ENCODE data around the gene C10orf143. TPM values are rescaled to one million over a fixed set of nuclear protein-coding genes. Genes with fewer than 3 reads are reported as not detected.

The C10orf143 gene
- total RNA-seq, 2 experiments from 2014 or later: 4.4 to 4.7 TPM

DNA sequence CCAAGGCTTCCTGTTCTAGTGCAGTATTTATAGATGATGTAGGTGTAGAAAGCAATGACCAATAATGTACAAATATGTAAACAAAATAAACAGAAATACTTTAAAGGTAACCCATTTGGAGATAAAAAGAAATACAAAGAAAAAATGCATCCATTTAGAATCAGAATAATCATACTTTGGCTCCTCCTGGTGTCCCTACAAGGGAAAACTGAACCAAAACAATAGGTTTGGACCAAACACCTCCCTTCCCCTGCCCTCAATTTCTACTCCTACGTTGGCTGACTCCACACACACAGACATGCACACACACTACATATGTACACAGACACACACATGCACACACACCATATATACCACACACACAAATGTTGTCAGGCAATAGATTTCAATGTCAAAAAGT lies 36.0 kb downstream of the C10orf143 start:
- Mint-ChIP-seq H3K4me3 (no peak overlapping the region), H3K4me1 (ENCODE audit: low read depth) (no peaks in the 10 kb centered on the region), H3K36me3 (ENCODE audit: low read depth) (peaks cover 3% of the 10 kb centered on the region), H3K27ac (no peak overlapping the region), H3K27me3 (ENCODE audit: low read depth) (no peaks in the 10 kb centered on the region), H3K9me3 (ENCODE audit: insufficient read depth) (peaks cover 6% of the 10 kb centered on the region)
- ATAC-seq (no peak), DNase-seq (no peak)
- ChIA-PET POLR2A (no interaction called here), CTCF (no interaction called here)

DNA sequence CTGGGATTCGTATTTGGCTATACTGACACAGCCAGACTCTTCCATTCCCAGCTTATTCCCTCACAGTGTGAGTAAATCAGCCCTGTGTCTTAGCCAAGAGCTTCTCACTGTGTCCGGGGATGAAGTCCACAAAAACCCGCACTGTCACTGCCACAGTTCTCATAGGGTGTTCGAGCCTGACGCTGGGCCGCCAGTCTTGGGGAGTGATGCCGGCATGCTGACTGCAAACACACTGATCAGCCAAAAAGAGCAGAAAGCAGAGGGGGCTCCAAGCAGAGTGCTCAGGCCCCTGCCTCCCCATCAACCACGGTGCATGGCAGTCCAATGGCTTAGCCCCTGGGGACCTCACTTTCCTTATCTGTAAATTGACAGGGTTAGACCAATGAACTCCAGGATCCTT lies 36.7 kb downstream of the C10orf143 start:
- DNase-seq: no peak
- Mint-ChIP-seq H3K27me3 (ENCODE audit: low read depth) (no peaks in the 10 kb centered on the region), H3K27ac (no peak overlapping the region), H3K4me3 (no peak overlapping the region), H3K4me1 (ENCODE audit: low read depth) (no peaks in the 10 kb centered on the region), H3K9me3 (ENCODE audit: insufficient read depth) (peaks cover 6% of the 10 kb centered on the region), H3K36me3 (ENCODE audit: low read depth) (peaks cover 3% of the 10 kb centered on the region)
- no peak for ATAC-seq
- ChIA-PET POLR2A (no interaction called here), CTCF (no interaction called here)

GRCh38 chr10:130072247-130072646 lies 38.4 kb downstream of the C10orf143 start:
- H3K27me3 Mint-ChIP-seq (ENCODE audit: low read depth): no peaks in the 10 kb centered on the region
- H3K4me1 Mint-ChIP-seq (ENCODE audit: low read depth): no peaks in the 10 kb centered on the region
- H3K9me3 Mint-ChIP-seq (ENCODE audit: insufficient read depth): peaks cover 6% of the 10 kb centered on the region
- POLR2A ChIA-PET: no interaction called here
- H3K27ac Mint-ChIP-seq: no peak overlapping the region
- DNase-seq: no peak
- no peak for ATAC-seq
- CTCF ChIA-PET: no interaction called here
- H3K36me3 Mint-ChIP-seq (ENCODE audit: low read depth): peaks cover 3% of the 10 kb centered on the region
- H3K4me3 Mint-ChIP-seq: no peak overlapping the region

DNA sequence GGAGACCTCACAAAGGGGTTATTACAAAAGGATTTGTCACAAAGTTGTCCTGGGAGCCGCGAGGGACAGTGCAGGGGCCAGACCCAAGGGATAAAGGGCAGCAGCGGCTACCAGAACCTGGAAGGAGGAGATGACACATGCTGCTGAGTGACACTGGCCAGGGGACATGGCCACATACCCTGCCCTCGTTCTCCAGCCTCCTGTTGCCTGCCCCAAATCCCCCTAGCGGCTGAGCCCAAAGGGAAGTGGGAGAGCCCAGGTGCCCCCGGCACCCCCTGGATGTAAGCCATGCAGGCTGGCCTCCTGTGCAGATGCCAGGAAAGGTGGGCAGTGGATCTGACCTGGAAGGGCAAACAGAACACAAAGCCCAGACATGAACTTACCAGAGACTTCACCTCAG lies 42.7 kb downstream of the C10orf143 start:
- no peak overlapping the region for H3K27ac Mint-ChIP-seq
- H3K27me3 Mint-ChIP-seq (ENCODE audit: low read depth): no peaks in the 10 kb centered on the region
- POLR2A ChIA-PET: no interaction called here
- H3K4me3 Mint-ChIP-seq: no peak overlapping the region
- H3K36me3 Mint-ChIP-seq (ENCODE audit: low read depth): peaks cover under 1% of the 10 kb centered on the region
- ATAC-seq (no peak), DNase-seq (no peak)
- CTCF ChIA-PET: no interaction called here
- peaks cover 6% of the 10 kb centered on the region for H3K9me3 Mint-ChIP-seq (ENCODE audit: insufficient read depth)
- H3K4me1 Mint-ChIP-seq (ENCODE audit: low read depth): no peaks in the 10 kb centered on the region

DNA sequence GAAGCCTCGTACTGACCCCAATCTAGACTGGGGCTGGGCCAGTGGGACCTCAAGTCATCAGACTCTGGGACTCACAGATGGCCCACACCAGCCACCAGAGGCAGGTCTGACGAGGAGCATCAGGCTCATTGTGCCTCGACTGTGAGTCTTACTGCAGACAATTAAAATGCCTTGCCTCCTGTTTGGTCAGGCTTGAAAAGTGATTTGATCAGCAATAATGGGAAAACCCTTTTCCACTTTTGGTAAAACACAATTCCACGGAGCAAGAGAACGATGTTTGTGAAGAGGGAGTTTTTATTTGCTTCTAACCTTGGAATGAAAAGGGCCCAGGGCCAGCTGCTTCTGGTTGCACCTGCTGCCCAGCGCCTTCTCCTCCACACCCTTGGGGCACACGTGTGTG lies 43.9 kb downstream of the C10orf143 start:
- CTCF ChIA-PET: no interaction called here
- POLR2A ChIA-PET: no interaction called here
- no peak overlapping the region for H3K27ac Mint-ChIP-seq

DNA sequence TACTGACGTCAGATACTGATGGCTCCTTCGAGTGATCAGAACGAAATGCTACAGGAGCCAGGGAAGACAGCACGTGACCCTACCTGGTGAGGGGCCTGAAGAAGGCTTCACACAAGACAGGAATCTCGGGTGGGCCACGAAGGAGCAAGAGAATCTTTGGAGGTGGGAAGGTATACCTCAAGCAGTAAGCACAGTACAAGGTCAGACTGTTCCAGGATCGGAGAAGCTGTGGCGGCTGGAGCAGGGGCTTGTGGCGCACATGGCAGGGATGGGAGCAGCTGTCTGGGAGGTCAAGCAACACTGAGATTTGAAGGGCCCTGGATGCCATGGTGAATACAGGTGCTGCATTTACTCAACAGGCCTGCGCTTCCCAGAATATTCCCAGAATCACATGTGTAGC lies 45.4 kb downstream of the C10orf143 start:
- ChIA-PET CTCF (no interaction called here), POLR2A (no interaction called here)
- DNase-seq: no peak
- H3K27ac Mint-ChIP-seq: no peak overlapping the region
- no peaks in the 10 kb centered on the region for H3K36me3 Mint-ChIP-seq (ENCODE audit: low read depth)
- no peaks in the 10 kb centered on the region for H3K4me1 Mint-ChIP-seq (ENCODE audit: low read depth)
- no peak for ATAC-seq
- no peaks in the 10 kb centered on the region for H3K27me3 Mint-ChIP-seq (ENCODE audit: low read depth)
- H3K9me3 Mint-ChIP-seq (ENCODE audit: insufficient read depth): no peaks in the 10 kb centered on the region
- no peak overlapping the region for H3K4me3 Mint-ChIP-seq

More for the DNA sequence above, 43.9 kb downstream of the C10orf143 start:
- H3K4me3 Mint-ChIP-seq: no peak overlapping the region
- no peaks in the 10 kb centered on the region for H3K27me3 Mint-ChIP-seq (ENCODE audit: low read depth)
- no peaks in the 10 kb centered on the region for H3K4me1 Mint-ChIP-seq (ENCODE audit: low read depth)
- ATAC-seq: no peak
- DNase-seq: no peak
- no peaks in the 10 kb centered on the region for H3K36me3 Mint-ChIP-seq (ENCODE audit: low read depth)
- H3K9me3 Mint-ChIP-seq (ENCODE audit: insufficient read depth): no peaks in the 10 kb centered on the region

DNA sequence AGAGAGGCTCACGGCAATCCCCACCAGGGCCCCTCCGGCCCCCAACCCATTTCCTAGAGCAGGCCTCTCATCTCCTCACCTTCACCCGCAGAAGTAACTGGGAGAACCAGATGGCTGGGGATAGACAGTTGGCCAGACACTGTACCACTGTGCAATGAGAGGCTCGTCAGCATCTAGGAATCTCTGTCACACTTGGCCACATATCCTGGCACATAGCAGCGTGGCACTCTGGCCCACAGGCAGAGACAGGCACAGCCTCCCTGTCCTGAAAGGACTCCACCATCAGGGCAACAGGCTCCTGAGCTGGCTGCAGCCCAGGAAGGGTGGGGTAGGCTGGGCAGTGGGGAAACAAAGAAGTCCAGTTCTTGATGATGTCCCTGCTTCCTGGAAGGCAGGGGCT lies 45.8 kb downstream of the C10orf143 start:
- H3K27me3 Mint-ChIP-seq (ENCODE audit: low read depth): no peaks in the 10 kb centered on the region
- POLR2A ChIA-PET: no interaction called here
- no peak for ATAC-seq

DNA sequence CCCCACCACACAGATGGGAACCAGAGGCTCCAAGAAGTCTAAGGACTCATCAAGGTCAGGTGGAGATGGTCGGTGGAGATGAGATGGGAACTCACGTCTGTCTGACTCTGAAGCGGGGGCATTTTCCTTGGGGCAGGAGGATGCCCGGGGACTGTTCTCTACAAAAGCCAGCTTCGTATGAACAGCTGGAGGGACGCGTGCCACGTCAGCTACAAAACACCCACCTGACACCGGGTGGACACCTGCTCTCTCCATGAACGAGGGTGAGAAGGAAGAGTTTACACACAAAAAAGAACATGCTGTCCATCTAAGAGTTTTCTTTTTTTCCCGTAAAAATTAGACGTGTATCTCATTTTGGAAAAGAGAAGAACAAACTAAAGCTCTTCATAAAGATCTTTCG lies 47.7 kb downstream of the C10orf143 start:
- Mint-ChIP-seq H3K27ac (no peak overlapping the region), H3K4me3 (no peak overlapping the region), H3K9me3 (ENCODE audit: insufficient read depth) (no peaks in the 10 kb centered on the region), H3K27me3 (ENCODE audit: low read depth) (no peaks in the 10 kb centered on the region), H3K4me1 (ENCODE audit: low read depth) (no peaks in the 10 kb centered on the region), H3K36me3 (ENCODE audit: low read depth) (no peaks in the 10 kb centered on the region)
- ChIA-PET CTCF (interaction anchor here (1.1 kb wide), 1 partner anchor 47 kb away, joined by 6 read pairs; the partner anchor contains the start of gene C10orf143), POLR2A (interaction anchor here (0.6 kb wide), 1 partner anchor 40 kb away, joined by 4 read pairs; no protein-coding TSS in a partner anchor)
- ATAC-seq (no peak), DNase-seq (no peak)

More for the DNA sequence above, 45.8 kb downstream of the C10orf143 start:
- H3K36me3 Mint-ChIP-seq (ENCODE audit: low read depth): no peaks in the 10 kb centered on the region
- no peak overlapping the region for H3K4me3 Mint-ChIP-seq
- H3K27ac Mint-ChIP-seq: no peak overlapping the region
- DNase-seq: no peak
- no peaks in the 10 kb centered on the region for H3K4me1 Mint-ChIP-seq (ENCODE audit: low read depth)
- H3K9me3 Mint-ChIP-seq (ENCODE audit: insufficient read depth): no peaks in the 10 kb centered on the region
- CTCF ChIA-PET: no interaction called here

- Mint-ChIP-seq H3K36me3 (ENCODE audit: low read depth) (no peaks in the 10 kb centered on the region), H3K27me3 (ENCODE audit: low read depth) (no peaks in the 10 kb centered on the region), H3K9me3 (ENCODE audit: insufficient read depth) (no peaks in the 10 kb centered on the region), H3K27ac (no peak overlapping the region), H3K4me3 (no peak overlapping the region), H3K4me1 (ENCODE audit: low read depth) (no peaks in the 10 kb centered on the region)
- ATAC-seq: no peak
- POLR2A ChIA-PET: no interaction called here
- DNase-seq: no peak
- CTCF ChIA-PET: interaction anchor here (1.0 kb wide), 1 partner anchor 48 kb away, joined by 4 read pairs; no protein-coding TSS in a partner anchor
Measured at GRCh38 chr10:130062201-130062600, 48.4 kb downstream of the C10orf143 start.

- DNase-seq: no peak
- ChIA-PET POLR2A (no interaction called here), CTCF (interaction anchor here (1.0 kb wide), 1 partner anchor 48 kb away, joined by 4 read pairs; no protein-coding TSS in a partner anchor)
- H3K4me1 Mint-ChIP-seq (ENCODE audit: low read depth): no peaks in the 10 kb centered on the region
- no peaks in the 10 kb centered on the region for H3K9me3 Mint-ChIP-seq (ENCODE audit: insufficient read depth)
- no peaks in the 10 kb centered on the region for H3K27me3 Mint-ChIP-seq (ENCODE audit: low read depth)
- H3K4me3 Mint-ChIP-seq: no peak overlapping the region
- ATAC-seq: no peak
- no peaks in the 10 kb centered on the region for H3K36me3 Mint-ChIP-seq (ENCODE audit: low read depth)
- no peak overlapping the region for H3K27ac Mint-ChIP-seq
Measured at GRCh38 chr10:130061760-130062159, 48.9 kb downstream of the C10orf143 start.

DNA sequence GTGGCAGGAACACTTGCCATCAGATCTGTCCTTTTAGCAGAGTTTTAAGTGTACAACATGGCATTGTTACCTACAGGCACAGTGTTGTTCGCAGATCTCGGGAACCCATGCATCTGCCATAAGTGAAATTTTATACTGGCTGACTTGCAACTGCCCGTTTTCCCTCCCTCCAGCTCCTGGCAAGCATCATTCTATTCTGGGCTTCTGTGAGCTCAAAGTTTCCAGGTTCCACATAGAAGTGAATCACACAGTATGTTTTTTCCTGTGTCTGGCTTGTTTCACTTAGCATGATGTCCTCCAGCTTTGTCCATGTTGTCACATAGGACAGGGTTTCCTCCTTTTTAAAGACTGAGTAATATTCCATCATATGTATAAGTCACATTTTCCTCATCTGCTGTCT lies 56.6 kb downstream of the C10orf143 start:
- CTCF ChIA-PET: no interaction called here
- Mint-ChIP-seq H3K9me3 (ENCODE audit: insufficient read depth) (no peaks in the 10 kb centered on the region), H3K4me3 (no peak overlapping the region), H3K36me3 (ENCODE audit: low read depth) (no peaks in the 10 kb centered on the region), H3K27ac (no peak overlapping the region), H3K4me1 (ENCODE audit: low read depth) (no peaks in the 10 kb centered on the region), H3K27me3 (ENCODE audit: low read depth) (no peaks in the 10 kb centered on the region)
- DNase-seq: no peak
- POLR2A ChIA-PET: no interaction called here
- no peak for ATAC-seq

DNA sequence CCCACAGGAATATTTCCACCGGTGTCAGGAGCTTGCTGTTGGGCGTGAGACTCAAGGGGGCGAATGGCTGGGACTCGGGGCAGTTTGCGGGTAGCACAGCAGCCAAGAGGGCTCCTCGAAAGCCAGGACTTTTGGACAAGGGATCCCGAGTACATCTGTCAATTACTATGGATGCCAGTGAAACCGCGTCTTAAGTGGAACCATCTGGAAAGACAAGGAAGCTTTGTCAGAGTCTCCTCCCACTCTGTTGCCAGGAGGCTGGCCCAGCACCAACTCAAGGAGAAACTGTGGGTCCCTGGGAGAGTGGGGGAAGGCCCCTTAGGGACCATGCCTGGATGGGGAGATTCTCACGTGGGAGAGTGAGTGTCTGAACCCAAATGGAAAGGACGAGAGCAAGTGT lies 57.1 kb downstream of the C10orf143 start:
- ATAC-seq (no peak), DNase-seq (no peak)
- Mint-ChIP-seq H3K9me3 (ENCODE audit: insufficient read depth) (no peaks in the 10 kb centered on the region), H3K27me3 (ENCODE audit: low read depth) (no peaks in the 10 kb centered on the region), H3K4me1 (ENCODE audit: low read depth) (no peaks in the 10 kb centered on the region), H3K27ac (no peak overlapping the region), H3K36me3 (ENCODE audit: low read depth) (no peaks in the 10 kb centered on the region), H3K4me3 (no peak overlapping the region)
- CTCF ChIA-PET: no interaction called here
- POLR2A ChIA-PET: no interaction called here

DNA sequence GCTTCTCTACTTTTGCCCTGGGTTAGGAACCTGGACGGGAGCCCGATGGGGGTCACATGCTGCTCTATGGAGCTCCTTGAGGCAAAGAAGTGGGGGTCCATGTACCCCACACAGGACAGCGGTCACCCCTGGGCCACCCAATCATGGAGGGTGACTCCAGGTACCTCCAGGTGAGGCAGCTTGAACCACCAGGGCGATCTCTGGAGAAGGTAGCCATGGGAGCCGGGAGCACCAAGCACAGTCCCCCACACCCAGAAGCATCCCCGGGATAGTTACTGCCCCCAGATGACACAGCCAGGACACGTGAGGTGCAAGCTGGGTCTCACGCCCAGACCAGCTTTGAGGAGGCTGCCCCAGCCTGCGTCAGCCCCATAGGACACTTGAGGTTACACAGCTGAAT lies 58.4 kb downstream of the C10orf143 start:
- ChIA-PET POLR2A (no interaction called here), CTCF (no interaction called here)
- Mint-ChIP-seq H3K4me1 (ENCODE audit: low read depth) (no peaks in the 10 kb centered on the region), H3K4me3 (no peak overlapping the region), H3K27me3 (ENCODE audit: low read depth) (no peaks in the 10 kb centered on the region), H3K36me3 (ENCODE audit: low read depth) (no peaks in the 10 kb centered on the region), H3K9me3 (ENCODE audit: insufficient read depth) (no peaks in the 10 kb centered on the region), H3K27ac (no peak overlapping the region)
- DNase-seq: no peak
- no peak for ATAC-seq
